Heart left ventricle (tissue), 13 donors: ENCODE data around the gene CANT1.
"Not testable (repeated sequence)": the region's sequence is repeated elsewhere in the genome, so short reads cannot be mapped to it uniquely, and the experiment has no call there.

Experiments used
- POLR2A ChIP-seq, 2 donors: fragments of 450-650 bp; IDR thresholded peaks; one replicate each; pipeline ENCODE4 v1.6.1; 2017; ENCODE audit warnings: antibody characterized with exemption in 2 of 2, mild to moderate bottlenecking in 2 of 2, moderate library complexity in 2 of 2
- TF ChIP-seq, protein P1 (sequence below), 12 donors: fragments of 200-600 bp; sonication (generic) in 4 of 12; IDR thresholded peaks; one replicate each; pipeline versions ENCODE4 v1.5.0 to v1.8.0; 2018 to 2022; ENCODE audit warnings: antibody characterized with exemption in 12 of 12, mild to moderate bottlenecking in 5 of 12
- donor health status: ischemic (EF 13 %, LVEDD 7.1; RV severe dilation, severe dysfunction).
- donor health status: DM: no; HTN: yes; CAD: no.
- donor health status: DM: no; HTN: no; CAD: no.
- donor health status: ischemic (EF 25% LVEDD 6.9; RV normal size, moderate dysfunction).
- donor health status: ischemic (EF 25% LVEDD 5.7; RV mildly dilated, moderate dysfunction).
- donor health status: ischemic (EF 35%, LVEDD 5.7; RV mildly dilated, moderate dysfunction).
- donor health status: nonischemic (EF 11% LVEDD 7.7; RV severe dilation, severe dysfunction).
- donor health status: DM: yes; HTN: yes; CAD: no.
- donor health status: PGD.
- donor health status: ischemic (EF 29% LVEDD 5.4; RV normal size, mild dysfunction).
- donor health status: nonischemic (EF 23%, LVEDD 6.1; RV moderate dilation, normal function).

DNA sequence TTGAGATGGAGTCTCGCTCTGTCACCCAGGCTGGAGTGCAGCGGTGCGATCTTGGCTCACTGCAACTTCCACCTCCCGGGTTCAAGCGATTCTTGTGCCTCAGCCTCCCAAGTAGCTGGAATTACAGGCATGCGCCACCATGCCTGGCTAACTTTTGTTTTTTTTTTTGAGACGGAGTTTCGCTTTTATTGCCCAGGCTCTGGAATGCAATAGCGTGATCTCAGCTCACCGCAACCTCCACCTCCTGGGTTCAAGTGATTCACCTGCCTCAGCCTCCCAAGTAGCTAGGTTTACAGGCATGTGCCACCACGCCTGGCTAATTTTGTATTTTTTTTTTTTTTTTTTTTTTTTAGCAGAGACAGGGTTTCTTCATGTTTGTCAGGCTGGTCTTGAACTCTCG is 64.1 kb downstream of the CANT1 start:
- TF ChIP-seq, protein P1, sequence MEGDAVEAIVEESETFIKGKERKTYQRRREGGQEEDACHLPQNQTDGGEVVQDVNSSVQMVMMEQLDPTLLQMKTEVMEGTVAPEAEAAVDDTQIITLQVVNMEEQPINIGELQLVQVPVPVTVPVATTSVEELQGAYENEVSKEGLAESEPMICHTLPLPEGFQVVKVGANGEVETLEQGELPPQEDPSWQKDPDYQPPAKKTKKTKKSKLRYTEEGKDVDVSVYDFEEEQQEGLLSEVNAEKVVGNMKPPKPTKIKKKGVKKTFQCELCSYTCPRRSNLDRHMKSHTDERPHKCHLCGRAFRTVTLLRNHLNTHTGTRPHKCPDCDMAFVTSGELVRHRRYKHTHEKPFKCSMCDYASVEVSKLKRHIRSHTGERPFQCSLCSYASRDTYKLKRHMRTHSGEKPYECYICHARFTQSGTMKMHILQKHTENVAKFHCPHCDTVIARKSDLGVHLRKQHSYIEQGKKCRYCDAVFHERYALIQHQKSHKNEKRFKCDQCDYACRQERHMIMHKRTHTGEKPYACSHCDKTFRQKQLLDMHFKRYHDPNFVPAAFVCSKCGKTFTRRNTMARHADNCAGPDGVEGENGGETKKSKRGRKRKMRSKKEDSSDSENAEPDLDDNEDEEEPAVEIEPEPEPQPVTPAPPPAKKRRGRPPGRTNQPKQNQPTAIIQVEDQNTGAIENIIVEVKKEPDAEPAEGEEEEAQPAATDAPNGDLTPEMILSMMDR (IDR thresholded peaks at IDR 0.05): not testable (repeated sequence)
- not testable (repeated sequence) for TF ChIP-seq POLR2A (IDR thresholded peaks at IDR 0.05)
